ENCODE data around the gene C11orf52. TPM values are rescaled to one million over a fixed set of nuclear protein-coding genes. Genes with fewer than 3 reads are reported as not detected.

The C11orf52 gene
- polyA plus RNA-seq, 2 of the 4 experiments (the other 2 are of a cell fraction), result 0.08 to 0.13 TPM

DNA sequence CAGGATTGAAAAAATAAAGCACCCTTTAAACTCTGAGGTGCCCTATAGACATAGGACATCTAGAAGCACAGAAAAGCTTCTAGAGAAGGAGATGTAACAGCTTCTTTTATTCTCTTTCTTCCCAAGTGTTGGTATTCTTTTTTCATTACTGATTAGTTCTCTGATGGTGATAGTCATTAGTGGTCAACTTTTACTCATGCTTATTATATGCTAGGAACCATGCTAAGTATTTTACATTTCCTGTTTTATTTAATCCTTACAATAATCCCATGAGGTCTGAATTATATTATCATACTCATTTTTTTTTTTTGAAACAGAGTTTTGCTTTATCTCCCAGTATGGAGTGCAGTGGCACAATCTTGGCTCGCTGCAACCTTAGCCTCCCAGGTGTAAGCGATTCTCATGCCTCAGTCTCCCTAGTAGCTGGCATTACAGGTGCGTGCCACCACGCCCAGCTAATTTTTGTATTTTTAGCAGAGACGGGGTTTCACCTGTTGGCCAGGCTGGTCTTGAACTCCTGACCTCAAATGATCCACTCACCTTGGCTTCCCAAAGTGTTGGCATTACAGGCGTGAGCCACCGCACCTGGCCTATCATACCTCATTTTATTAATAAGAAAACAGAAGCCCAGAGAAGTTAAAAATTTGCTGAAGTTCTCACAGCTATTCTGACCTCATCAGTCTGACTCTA is 3.0 kb downstream of the C11orf52 start:
- Histone ChIP-seq H3K9me3 (no peaks in the 10 kb centered on the region), H3K4me3 (no peak overlapping the region), H3K4me2 (no peak overlapping the region), H3K4me1 (peaks cover 44% of the 10 kb centered on the region), H3K27ac (peak overlapping the region; percentile 22 to 34; a peak in 1 of 6 replicates)
- ChIA-PET CTCF (interaction anchor here (0.8 kb wide), 1 partner anchor 65 kb away, joined by 3 read pairs; no protein-coding TSS in a partner anchor), POLR2A (interaction anchor here (0.6 kb wide), 1 partner anchor 15 kb away, joined by 3 read pairs; no protein-coding TSS in a partner anchor)
- ATAC-seq, result no peak
- DNase-seq (ENCODE audit: low read depth in 1 of 2, low spot score in 1 of 2), result no peak
- 93% methylated on average over 7 of the region's 7 CpGs for WGBS (ENCODE audit: missing lambda C conversion rate)
- TF ChIP-seq NR3C1 (IDR thresholded peaks at IDR 0.05) (no peak), CBX2 (IDR thresholded peaks at IDR 0.05; ENCODE audit: borderline replicate concordance, low read depth) (no peak), HOXB5 (CRISPR knock-in tag; IDR thresholded peaks at IDR 0.05) (no peak), MAZ (IDR thresholded peaks at IDR 0.05; ENCODE audit: borderline replicate concordance, low read depth, low read length) (no peak), MAFK (IDR thresholded peaks at IDR 0.05; ENCODE audit: partially characterized antibody) (no peak), CHD4 (IDR thresholded peaks at IDR 0.05; ENCODE audit: borderline replicate concordance) (no peak), EHMT2 (IDR thresholded peaks at IDR 0.05; ENCODE audit: low read depth) (no peak), ZSCAN20 (CRISPR knock-in tag; IDR thresholded peaks at IDR 0.05) (no peak), RARB (CRISPR knock-in tag; IDR thresholded peaks at IDR 0.05) (no peak), CHD2 (IDR thresholded peaks at IDR 0.05; ENCODE audit: low read length, partially characterized antibody) (no peak), TP53 (CRISPR knock-in tag; IDR thresholded peaks at IDR 0.05) (no peak), ZC3H11A (IDR thresholded peaks at IDR 0.05) (no peak), ESRRA (IDR thresholded peaks at IDR 0.05; ENCODE audit: borderline replicate concordance, low read length) (no peak), NPAS2 (CRISPR knock-in tag; IDR thresholded peaks at IDR 0.05; ENCODE audit: borderline replicate concordance) (no peak)
- TF ChIP-seq, protein P1, sequence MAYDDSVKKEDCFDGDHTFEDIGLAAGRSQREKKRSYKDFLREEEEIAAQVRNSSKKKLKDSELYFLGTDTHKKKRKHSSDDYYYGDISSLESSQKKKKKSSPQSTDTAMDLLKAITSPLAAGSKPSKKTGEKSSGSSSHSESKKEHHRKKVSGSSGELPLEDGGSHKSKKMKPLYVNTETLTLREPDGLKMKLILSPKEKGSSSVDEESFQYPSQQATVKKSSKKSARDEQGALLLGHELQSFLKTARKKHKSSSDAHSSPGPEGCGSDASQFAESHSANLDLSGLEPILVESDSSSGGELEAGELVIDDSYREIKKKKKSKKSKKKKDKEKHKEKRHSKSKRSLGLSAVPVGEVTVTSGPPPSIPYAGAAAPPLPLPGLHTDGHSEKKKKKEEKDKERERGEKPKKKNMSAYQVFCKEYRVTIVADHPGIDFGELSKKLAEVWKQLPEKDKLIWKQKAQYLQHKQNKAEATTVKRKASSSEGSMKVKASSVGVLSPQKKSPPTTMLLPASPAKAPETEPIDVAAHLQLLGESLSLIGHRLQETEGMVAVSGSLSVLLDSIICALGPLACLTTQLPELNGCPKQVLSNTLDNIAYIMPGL (CRISPR knock-in tag; IDR thresholded peaks at IDR 0.05; ENCODE audit: borderline replicate concordance), result no peak
- TF ChIP-seq, protein P2, sequence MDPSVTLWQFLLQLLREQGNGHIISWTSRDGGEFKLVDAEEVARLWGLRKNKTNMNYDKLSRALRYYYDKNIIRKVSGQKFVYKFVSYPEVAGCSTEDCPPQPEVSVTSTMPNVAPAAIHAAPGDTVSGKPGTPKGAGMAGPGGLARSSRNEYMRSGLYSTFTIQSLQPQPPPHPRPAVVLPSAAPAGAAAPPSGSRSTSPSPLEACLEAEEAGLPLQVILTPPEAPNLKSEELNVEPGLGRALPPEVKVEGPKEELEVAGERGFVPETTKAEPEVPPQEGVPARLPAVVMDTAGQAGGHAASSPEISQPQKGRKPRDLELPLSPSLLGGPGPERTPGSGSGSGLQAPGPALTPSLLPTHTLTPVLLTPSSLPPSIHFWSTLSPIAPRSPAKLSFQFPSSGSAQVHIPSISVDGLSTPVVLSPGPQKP (IDR thresholded peaks at IDR 0.05; ENCODE audit: low read depth, low read length), result no peak
- no peak for FAIRE-seq

DNA sequence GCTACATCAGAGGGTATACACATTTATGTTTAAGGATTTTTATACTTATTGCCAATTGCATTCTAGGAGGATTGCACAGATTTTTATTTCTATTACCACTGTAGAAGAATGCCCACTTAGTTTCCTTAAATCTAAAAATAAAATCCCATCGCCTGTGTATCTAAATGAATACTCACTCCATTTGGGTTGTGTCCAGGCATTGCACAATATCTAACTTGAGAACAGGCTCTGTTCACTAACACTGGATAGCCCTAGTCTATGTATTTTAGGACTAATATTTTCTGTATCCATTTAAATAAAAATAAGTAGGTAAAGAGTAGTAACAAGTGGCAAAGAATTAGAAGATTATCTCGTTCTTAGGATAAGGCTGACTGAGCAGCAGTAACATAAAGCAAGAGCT is 4.1 kb downstream of the C11orf52 start:
- DNase-seq (ENCODE audit: low read depth in 1 of 2, low spot score in 1 of 2), result no peak
- Histone ChIP-seq H3K4me2 (peak overlapping the region; percentile 66), H3K27ac (peak overlapping the region; percentile 73 to 92), H3K4me1 (peaks cover 44% of the 10 kb centered on the region), H3K4me3 (no peak overlapping the region), H3K9me3 (no peaks in the 10 kb centered on the region)
- POLR2A ChIA-PET, result no interaction called here
- WGBS (ENCODE audit: missing lambda C conversion rate), result 3% methylated on average over 2 of the region's 2 CpGs
- no peak for ATAC-seq
- FAIRE-seq, result no peak
- TF ChIP-seq, protein P3, sequence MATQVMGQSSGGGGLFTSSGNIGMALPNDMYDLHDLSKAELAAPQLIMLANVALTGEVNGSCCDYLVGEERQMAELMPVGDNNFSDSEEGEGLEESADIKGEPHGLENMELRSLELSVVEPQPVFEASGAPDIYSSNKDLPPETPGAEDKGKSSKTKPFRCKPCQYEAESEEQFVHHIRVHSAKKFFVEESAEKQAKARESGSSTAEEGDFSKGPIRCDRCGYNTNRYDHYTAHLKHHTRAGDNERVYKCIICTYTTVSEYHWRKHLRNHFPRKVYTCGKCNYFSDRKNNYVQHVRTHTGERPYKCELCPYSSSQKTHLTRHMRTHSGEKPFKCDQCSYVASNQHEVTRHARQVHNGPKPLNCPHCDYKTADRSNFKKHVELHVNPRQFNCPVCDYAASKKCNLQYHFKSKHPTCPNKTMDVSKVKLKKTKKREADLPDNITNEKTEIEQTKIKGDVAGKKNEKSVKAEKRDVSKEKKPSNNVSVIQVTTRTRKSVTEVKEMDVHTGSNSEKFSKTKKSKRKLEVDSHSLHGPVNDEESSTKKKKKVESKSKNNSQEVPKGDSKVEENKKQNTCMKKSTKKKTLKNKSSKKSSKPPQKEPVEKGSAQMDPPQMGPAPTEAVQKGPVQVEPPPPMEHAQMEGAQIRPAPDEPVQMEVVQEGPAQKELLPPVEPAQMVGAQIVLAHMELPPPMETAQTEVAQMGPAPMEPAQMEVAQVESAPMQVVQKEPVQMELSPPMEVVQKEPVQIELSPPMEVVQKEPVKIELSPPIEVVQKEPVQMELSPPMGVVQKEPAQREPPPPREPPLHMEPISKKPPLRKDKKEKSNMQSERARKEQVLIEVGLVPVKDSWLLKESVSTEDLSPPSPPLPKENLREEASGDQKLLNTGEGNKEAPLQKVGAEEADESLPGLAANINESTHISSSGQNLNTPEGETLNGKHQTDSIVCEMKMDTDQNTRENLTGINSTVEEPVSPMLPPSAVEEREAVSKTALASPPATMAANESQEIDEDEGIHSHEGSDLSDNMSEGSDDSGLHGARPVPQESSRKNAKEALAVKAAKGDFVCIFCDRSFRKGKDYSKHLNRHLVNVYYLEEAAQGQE (IDR thresholded peaks at IDR 0.05), result no peak
- peak; percentile 88 to 93 for TF ChIP-seq CEBPB (IDR thresholded peaks at IDR 0.05)
- CTCF ChIA-PET, result no interaction called here
